Measurements from ENCODE around the gene MYO5A. TPM values are rescaled to one million over a fixed set of nuclear protein-coding genes. Genes with fewer than 3 reads are reported as not detected.

The MYO5A gene
- total and polyA plus RNA-seq, 5 donors from 2014 or later: 6.1 to 63.3 (median 13.2) TPM

- Mint-ChIP-seq H3K4me3 (no peak overlapping the region), H3K27ac (peak overlapping the region; percentile 12 to 75 (median 74)), H3K9me3 (no peaks in the 10 kb centered on the region), H3K36me3 (peaks cover 35% of the 10 kb centered on the region), H3K27me3 (no peaks in the 10 kb centered on the region), H3K4me1 (peaks cover 0 to 3% (median 0%) of the 10 kb centered on the region in 4 donors)
- Histone ChIP-seq H3K27me3 (ENCODE audit: control insufficient read depth, insufficient read depth, low read length) (no peaks in the 10 kb centered on the region), H3K9me3 (ENCODE audit: control insufficient read depth in 2 of 2, low read length in 2 of 2) (no peaks in the 10 kb centered on the region), H3K27ac (ENCODE audit: insufficient read depth, low read length, poor library complexity, severe bottlenecking) (no peak overlapping the region), H3K36me3 (ENCODE audit: control insufficient read depth, insufficient read depth, low read length) (peaks cover 63% of the 10 kb centered on the region), H3K4me1 (ENCODE audit: control insufficient read depth, insufficient read depth, low read length, poor library complexity, severe bottlenecking) (no peaks in the 10 kb centered on the region), H3K4me3 (ENCODE audit: low read depth, low read length) (no peak overlapping the region)
- no peak for ATAC-seq (ENCODE audit: low read depth in 2 of 2)
- DNase-seq: no peak
Measured at GRCh38 chr15:52348056-52348745, 180.5 kb downstream of the MYO5A start.

GRCh38 chr15:52344592-52344991 is 184.1 kb downstream of the MYO5A start:
- Histone ChIP-seq H3K9me3 (ENCODE audit: control insufficient read depth in 2 of 2, low read length in 2 of 2) (no peaks in the 10 kb centered on the region), H3K36me3 (ENCODE audit: control insufficient read depth, insufficient read depth, low read length) (peaks cover 40% of the 10 kb centered on the region), H3K27me3 (ENCODE audit: control insufficient read depth, insufficient read depth, low read length) (no peaks in the 10 kb centered on the region), H3K4me3 (ENCODE audit: low read depth, low read length) (no peak overlapping the region), H3K27ac (ENCODE audit: insufficient read depth, low read length, poor library complexity, severe bottlenecking) (no peak overlapping the region), H3K4me1 (ENCODE audit: control insufficient read depth, insufficient read depth, low read length, poor library complexity, severe bottlenecking) (no peaks in the 10 kb centered on the region)
- DNase-seq: no peak
- H3K9me3 Mint-ChIP-seq: no peaks in the 10 kb centered on the region
- H3K27ac Mint-ChIP-seq: peak overlapping the region; percentile 15 to 86 (median 47)
- no peak overlapping the region for H3K4me3 Mint-ChIP-seq
- ATAC-seq (ENCODE audit: low read depth in 2 of 2): no peak
- H3K36me3 Mint-ChIP-seq: peaks cover 21% of the 10 kb centered on the region
- no peaks in the 10 kb centered on the region for H3K27me3 Mint-ChIP-seq
- peaks cover 0 to 4% (median 2%) of the 10 kb centered on the region in 4 donors for H3K4me1 Mint-ChIP-seq

- no peak for ATAC-seq (ENCODE audit: low read depth in 2 of 2)
- Histone ChIP-seq H3K27ac (ENCODE audit: insufficient read depth, low read length, poor library complexity, severe bottlenecking) (no peak overlapping the region), H3K4me1 (ENCODE audit: control insufficient read depth, insufficient read depth, low read length, poor library complexity, severe bottlenecking) (no peaks in the 10 kb centered on the region), H3K27me3 (ENCODE audit: control insufficient read depth, insufficient read depth, low read length) (no peaks in the 10 kb centered on the region), H3K4me3 (ENCODE audit: low read depth, low read length) (no peak overlapping the region), H3K9me3 (ENCODE audit: control insufficient read depth in 2 of 2, low read length in 2 of 2) (no peaks in the 10 kb centered on the region), H3K36me3 (ENCODE audit: control insufficient read depth, insufficient read depth, low read length) (peaks cover 38% of the 10 kb centered on the region)
- H3K4me1 Mint-ChIP-seq: peaks cover 0 to 4% (median 2%) of the 10 kb centered on the region in 4 donors
- peaks cover 21% of the 10 kb centered on the region for H3K36me3 Mint-ChIP-seq
- no peak overlapping the region for H3K4me3 Mint-ChIP-seq
- peak overlapping the region in 2 of 3 donors; percentile 15 to 86 for H3K27ac Mint-ChIP-seq
- H3K27me3 Mint-ChIP-seq: no peaks in the 10 kb centered on the region
- no peaks in the 10 kb centered on the region for H3K9me3 Mint-ChIP-seq
- no peak for DNase-seq
Measured at GRCh38 chr15:52343831-52344230, 184.8 kb downstream of the MYO5A start.

GRCh38 chr15:52340093-52340492 is 188.6 kb downstream of the MYO5A start:
- Mint-ChIP-seq H3K27ac (peak overlapping the region in 2 of 3 donors; percentile 67 to 77), H3K27me3 (no peaks in the 10 kb centered on the region)

GRCh38 chr15:52338891-52339290 is 189.8 kb downstream of the MYO5A start:
- Mint-ChIP-seq H3K27me3 (no peaks in the 10 kb centered on the region), H3K4me1 (peaks cover 4 to 13% (median 7%) of the 10 kb centered on the region in 4 donors), H3K9me3 (no peaks in the 10 kb centered on the region), H3K36me3 (peaks cover 28% of the 10 kb centered on the region), H3K27ac (peak overlapping the region in 1 of 3 donors; percentile 6), H3K4me3 (no peak overlapping the region)
- Histone ChIP-seq H3K4me3 (ENCODE audit: low read depth, low read length) (no peak overlapping the region), H3K36me3 (ENCODE audit: control insufficient read depth, insufficient read depth, low read length) (peaks cover 41% of the 10 kb centered on the region), H3K27me3 (ENCODE audit: control insufficient read depth, insufficient read depth, low read length) (no peaks in the 10 kb centered on the region), H3K4me1 (ENCODE audit: control insufficient read depth, insufficient read depth, low read length, poor library complexity, severe bottlenecking) (no peaks in the 10 kb centered on the region), H3K27ac (ENCODE audit: insufficient read depth, low read length, poor library complexity, severe bottlenecking) (no peak overlapping the region), H3K9me3 (ENCODE audit: control insufficient read depth in 2 of 2, low read length in 2 of 2) (no peaks in the 10 kb centered on the region)
- no peak for ATAC-seq (ENCODE audit: low read depth in 2 of 2)
- no peak for DNase-seq

More at GRCh38 chr15:52340093-52340492, 188.6 kb downstream of the MYO5A start:
- no peaks in the 10 kb centered on the region for H3K27me3 ChIP-seq (ENCODE audit: control insufficient read depth, insufficient read depth, low read length)
- no peaks in the 10 kb centered on the region for H3K9me3 Mint-ChIP-seq
- ATAC-seq (ENCODE audit: low read depth in 2 of 2) (no peak), DNase-seq (no peak)
- no peak overlapping the region for H3K4me3 Mint-ChIP-seq
- no peaks in the 10 kb centered on the region for H3K4me1 ChIP-seq (ENCODE audit: control insufficient read depth, insufficient read depth, low read length, poor library complexity, severe bottlenecking)
- H3K36me3 Mint-ChIP-seq: peaks cover 30% of the 10 kb centered on the region
- H3K4me3 ChIP-seq (ENCODE audit: low read depth, low read length): no peak overlapping the region
- peaks cover 4 to 13% (median 6%) of the 10 kb centered on the region in 4 donors for H3K4me1 Mint-ChIP-seq
- peaks cover 38% of the 10 kb centered on the region for H3K36me3 ChIP-seq (ENCODE audit: control insufficient read depth, insufficient read depth, low read length)
- H3K9me3 ChIP-seq (ENCODE audit: control insufficient read depth in 2 of 2, low read length in 2 of 2): no peaks in the 10 kb centered on the region
- H3K27ac ChIP-seq (ENCODE audit: insufficient read depth, low read length, poor library complexity, severe bottlenecking): no peak overlapping the region

- Histone ChIP-seq H3K27me3 (ENCODE audit: control insufficient read depth, insufficient read depth, low read length) (no peaks in the 10 kb centered on the region), H3K4me3 (ENCODE audit: low read depth, low read length) (no peak overlapping the region), H3K36me3 (ENCODE audit: control insufficient read depth, insufficient read depth, low read length) (peaks cover 41% of the 10 kb centered on the region), H3K4me1 (ENCODE audit: control insufficient read depth, insufficient read depth, low read length, poor library complexity, severe bottlenecking) (no peaks in the 10 kb centered on the region), H3K9me3 (ENCODE audit: control insufficient read depth in 2 of 2, low read length in 2 of 2) (no peaks in the 10 kb centered on the region), H3K27ac (ENCODE audit: insufficient read depth, low read length, poor library complexity, severe bottlenecking) (no peak overlapping the region)
- Mint-ChIP-seq H3K27ac (peak overlapping the region in 1 of 3 donors; percentile 6), H3K36me3 (peaks cover 25% of the 10 kb centered on the region), H3K4me1 (peaks cover 8 to 13% (median 9%) of the 10 kb centered on the region in 4 donors), H3K4me3 (no peak overlapping the region), H3K9me3 (no peaks in the 10 kb centered on the region), H3K27me3 (no peaks in the 10 kb centered on the region)
- DNase-seq (peak in 1 of 3 donors; percentile 40), ATAC-seq (ENCODE audit: low read depth in 2 of 2) (no peak)
Measured at GRCh38 chr15:52338058-52338457, 190.6 kb downstream of the MYO5A start.

- DNase-seq: no peak
- Mint-ChIP-seq H3K9me3 (no peaks in the 10 kb centered on the region), H3K4me3 (no peak overlapping the region), H3K27me3 (no peaks in the 10 kb centered on the region), H3K4me1 (peaks cover 11 to 18% (median 15%) of the 10 kb centered on the region in 4 donors), H3K36me3 (peaks cover 24% of the 10 kb centered on the region), H3K27ac (peak overlapping the region in 2 of 3 donors; percentile 25 to 85)
- H3K4me1 ChIP-seq (ENCODE audit: control insufficient read depth, insufficient read depth, low read length, poor library complexity, severe bottlenecking): no peaks in the 10 kb centered on the region
- no peaks in the 10 kb centered on the region for H3K9me3 ChIP-seq (ENCODE audit: control insufficient read depth in 2 of 2, low read length in 2 of 2)
- no peaks in the 10 kb centered on the region for H3K27me3 ChIP-seq (ENCODE audit: control insufficient read depth, insufficient read depth, low read length)
- peaks cover 41% of the 10 kb centered on the region for H3K36me3 ChIP-seq (ENCODE audit: control insufficient read depth, insufficient read depth, low read length)
- no peak overlapping the region for H3K4me3 ChIP-seq (ENCODE audit: low read depth, low read length)
- ATAC-seq (ENCODE audit: low read depth in 2 of 2): no peak
- no peak overlapping the region for H3K27ac ChIP-seq (ENCODE audit: insufficient read depth, low read length, poor library complexity, severe bottlenecking)
Measured at GRCh38 chr15:52337198-52337853, 191.4 kb downstream of the MYO5A start.

Data from CD4-positive, CD25-positive, alpha-beta regulatory T cell (primary cell).